HG03442 (cell line): ENCODE results near the gene ISM1.

Experiments used
- ATAC-seq: cut with Tn5 transposase; IDR thresholded peaks from one replicate; pipeline ENCODE4 v1.9.1; 2021; ENCODE audit warnings: mild to moderate bottlenecking, moderate library complexity; ENCODE audit not compliant: unreplicated experiment

Gene ISM1

GRCh38 chr20:13340088-13340487 is 119.0 kb downstream of the ISM1 start:
- ATAC-seq = no peak

GRCh38 chr20:13341737-13342393 is 120.8 kb downstream of the ISM1 start:
- ATAC-seq = peak; percentile 42

- no peak for ATAC-seq
Observed at GRCh38 chr20:13342469-13343242, 121.6 kb downstream of the ISM1 start.

- no peak for ATAC-seq
Observed at GRCh38 chr20:13344671-13345070, 123.6 kb downstream of the ISM1 start.

- no peak for ATAC-seq
Observed at GRCh38 chr20:13348311-13349234, 127.5 kb downstream of the ISM1 start.

- no peak for ATAC-seq
Observed at GRCh38 chr20:13349235-13349604, 128.1 kb downstream of the ISM1 start.
